Neural cell (in vitro differentiated cells): ENCODE data around the gene SLC25A21. TPM values are rescaled to one million over a fixed set of nuclear protein-coding genes. Genes with fewer than 3 reads are reported as not detected.

Experiments
- H2AFZ ChIP-seq: fragments of 200-600, 300-800 bp; sonication (generic), shearing (Covaris generic); 2 replicates; pipeline ENCODE4 v1.6.0; 2014; ENCODE audit warnings: low read depth, mild to moderate bottlenecking, antibody characterized with exemption, low read length, moderate library complexity
- H3F3A ChIP-seq: fragments of 200-600 bp; shearing (Covaris generic); 2 replicates; pipeline ENCODE4 v1.6.1; 2016; ENCODE audit warnings: mild to moderate bottlenecking, moderate library complexity, mixed read lengths, antibody characterized with exemption, low read length; ENCODE audit not compliant: insufficient read depth, poor library complexity, severe bottlenecking
- H3K27ac ChIP-seq: fragments of 200-600, 300-800 bp; sonication (generic), shearing (Covaris generic); 2 replicates; pipeline ENCODE4 v1.5.1; 2014; ENCODE audit warnings: mild to moderate bottlenecking, low read length, moderate library complexity
- H3K27me3 ChIP-seq: fragments of 300-800, 200-600 bp; sonication (generic), shearing (Covaris generic); 2 replicates; pipeline ENCODE4 v1.6.0; 2014; ENCODE audit warnings: mild to moderate bottlenecking, low read depth, low read length, moderate library complexity; ENCODE audit not compliant: insufficient read depth
- H3K36me3 ChIP-seq: fragments of 300-800, 200-600 bp; sonication (generic), shearing (Covaris generic); 2 replicates; pipeline ENCODE4 v1.5.1; 2014; ENCODE audit warnings: mild to moderate bottlenecking, antibody characterized with exemption, low read length, moderate library complexity; ENCODE audit not compliant: insufficient read depth
- H3K4me2 ChIP-seq: fragments of 300-800, 200-600 bp; sonication (generic), shearing (Covaris generic); 2 replicates; pipeline ENCODE4 v1.6.0; 2014; ENCODE audit warnings: mild to moderate bottlenecking, low read length
- H3K4me3 ChIP-seq: fragments of 300-800, 200-600 bp; sonication (generic), shearing (Covaris generic); 2 replicates; pipeline ENCODE4 v1.5.1; 2014; ENCODE audit warnings: mild to moderate bottlenecking, low read length, moderate library complexity
- H3K79me2 ChIP-seq: fragments of 200-600 bp; shearing (Covaris generic); replicated peaks from 2 replicates; pipeline ENCODE4 v1.6.0; 2014; ENCODE audit warnings: mild to moderate bottlenecking, low read length, moderate library complexity; ENCODE audit not compliant: insufficient read depth
- H3K9ac ChIP-seq: fragments of 300-800, 200-600 bp; sonication (generic), shearing (Covaris generic); 2 replicates; pipeline ENCODE4 v1.6.1; 2016; ENCODE audit warnings: mild to moderate bottlenecking, low read length, mixed read lengths
- H3K9me2 ChIP-seq: fragments of 200-600 bp; shearing (Covaris generic); 2 replicates; pipeline ENCODE4 v1.6.1; 2016; ENCODE audit warnings: mild to moderate bottlenecking, low read length, mixed read lengths; ENCODE audit not compliant: insufficient read depth
- H3K9me3 ChIP-seq: fragments of 200-600, 300-800 bp; sonication (generic), shearing (Covaris generic); 2 replicates; pipeline ENCODE4 v1.6.1; 2016; ENCODE audit warnings: mild to moderate bottlenecking, mixed run types, low read length, moderate library complexity, mixed read lengths
- H4K20me1 ChIP-seq: fragments of 200-600 bp; shearing (Covaris generic); 2 replicates; pipeline ENCODE4 v1.6.1; 2016; ENCODE audit warnings: mild to moderate bottlenecking, mixed run types; ENCODE audit not compliant: insufficient read depth
- CTCF ChIP-seq: fragments of 450-650 bp; IDR thresholded peaks from 2 replicates; pipeline ENCODE4 v1.5.1; 2014; ENCODE audit warnings: antibody characterized with exemption, mild to moderate bottlenecking, moderate library complexity; ENCODE audit not compliant: poor library complexity, severe bottlenecking
- EP300 ChIP-seq: fragments of 450-650 bp; conservative IDR thresholded peaks from 2 replicates; pipeline ENCODE4 v1.6.1; 2014; ENCODE audit warnings: antibody characterized with exemption, mild to moderate bottlenecking, moderate library complexity; ENCODE audit not compliant: poor library complexity, severe bottlenecking
- EZH2 ChIP-seq: fragments of 200-600, 300-800 bp; shearing (Covaris generic), sonication (generic); IDR thresholded peaks from 2 replicates; pipeline ENCODE4 v1.6.1; 2014; ENCODE audit warnings: antibody characterized with exemption, low read length, borderline replicate concordance, mild to moderate bottlenecking; ENCODE audit not compliant: insufficient read depth, poor library complexity, severe bottlenecking
- MXI1 ChIP-seq: fragments of 450-650 bp; conservative IDR thresholded peaks from 2 replicates; pipeline ENCODE4 v1.6.1; 2014; ENCODE audit warnings: antibody characterized with exemption, mild to moderate bottlenecking; ENCODE audit not compliant: poor library complexity, severe bottlenecking
- POLR2AphosphoS5 ChIP-seq: IDR thresholded peaks from 2 replicates; pipeline ENCODE4 v1.6.1; 2012
- RAD21 ChIP-seq: fragments of 450-650 bp; conservative IDR thresholded peaks from 2 replicates; pipeline ENCODE4 v1.6.1; 2014; ENCODE audit warnings: antibody characterized with exemption, mild to moderate bottlenecking, moderate library complexity
- REST ChIP-seq: IDR thresholded peaks from 2 replicates; pipeline ENCODE4 v1.6.1; 2012; ENCODE audit warnings: borderline replicate concordance
- SMC3 ChIP-seq: fragments of 450-650 bp; conservative IDR thresholded peaks from 2 replicates; pipeline ENCODE4 v1.6.1; 2014; ENCODE audit warnings: antibody characterized with exemption, mild to moderate bottlenecking, moderate library complexity; ENCODE audit not compliant: poor library complexity
- TAF1 ChIP-seq: IDR thresholded peaks from 2 replicates; pipeline ENCODE4 v1.6.1; 2012; ENCODE audit warnings: low read depth
- polyA plus RNA-seq: library from polyadenylated mRNA; depleted of rRNA; stranded (reverse); fragments of >200 nt; gene quantifications from 2 replicates; pipeline ENCODE4 v1.2.3, GENCODE V29; 2014

Gene SLC25A21
- polyA plus RNA-seq, 1 donor from 2014 or later, result 0.35 TPM

GRCh38 chr14:36910578-36910977 is 261.8 kb downstream of the SLC25A21 start:
- Histone ChIP-seq H3K9me3 (no peaks in the 10 kb centered on the region), H3K4me2 (no peak overlapping the region), H3K9ac (no peak overlapping the region), H3K9me2 (no peaks in the 10 kb centered on the region), H3K27ac (no peak overlapping the region), H3K4me3 (no peak overlapping the region), H3F3A (no peaks in the 10 kb centered on the region), H3K79me2 (no peaks in the 10 kb centered on the region), H3K27me3 (no peaks in the 10 kb centered on the region), H3K36me3 (no peaks in the 10 kb centered on the region), H2AFZ (no peak overlapping the region), H4K20me1 (no peaks in the 10 kb centered on the region)
- no peak for TF ChIP-seq SMC3
- no peak for TF ChIP-seq CTCF
- no peak for TF ChIP-seq EZH2
- no peak for TF ChIP-seq TAF1
- TF ChIP-seq RAD21, result no peak
- no peak for TF ChIP-seq POLR2AphosphoS5
- no peak for TF ChIP-seq MXI1
- TF ChIP-seq REST, result no peak
- no peak for TF ChIP-seq EP300

- Histone ChIP-seq H4K20me1 (no peaks in the 10 kb centered on the region), H3K4me3 (no peak overlapping the region), H3K9me3 (no peaks in the 10 kb centered on the region), H3K4me2 (no peak overlapping the region), H3K79me2 (no peaks in the 10 kb centered on the region), H3K36me3 (no peaks in the 10 kb centered on the region), H3F3A (no peaks in the 10 kb centered on the region), H3K9me2 (no peaks in the 10 kb centered on the region), H3K9ac (no peak overlapping the region), H3K27ac (no peak overlapping the region), H2AFZ (no peak overlapping the region), H3K27me3 (no peaks in the 10 kb centered on the region)
- TF ChIP-seq RAD21 (no peak), REST (no peak), CTCF (no peak), POLR2AphosphoS5 (no peak), EP300 (no peak), EZH2 (no peak), MXI1 (no peak), SMC3 (no peak), TAF1 (no peak)
These were observed 267.0 kb downstream of the SLC25A21 start for GRCh38 chr14:36905272-36905888.
